GM15510 (cell line): ENCODE results near the gene ROR2.

Source experiments
- POLR2A ChIP-seq: IDR thresholded peaks from 3 replicates; pipeline ENCODE4 v1.6.1; 2011; ENCODE audit warnings: borderline replicate concordance; ENCODE audit not compliant: insufficient read length; ENCODE audit errors: extremely low read depth

The ROR2 gene

DNA sequence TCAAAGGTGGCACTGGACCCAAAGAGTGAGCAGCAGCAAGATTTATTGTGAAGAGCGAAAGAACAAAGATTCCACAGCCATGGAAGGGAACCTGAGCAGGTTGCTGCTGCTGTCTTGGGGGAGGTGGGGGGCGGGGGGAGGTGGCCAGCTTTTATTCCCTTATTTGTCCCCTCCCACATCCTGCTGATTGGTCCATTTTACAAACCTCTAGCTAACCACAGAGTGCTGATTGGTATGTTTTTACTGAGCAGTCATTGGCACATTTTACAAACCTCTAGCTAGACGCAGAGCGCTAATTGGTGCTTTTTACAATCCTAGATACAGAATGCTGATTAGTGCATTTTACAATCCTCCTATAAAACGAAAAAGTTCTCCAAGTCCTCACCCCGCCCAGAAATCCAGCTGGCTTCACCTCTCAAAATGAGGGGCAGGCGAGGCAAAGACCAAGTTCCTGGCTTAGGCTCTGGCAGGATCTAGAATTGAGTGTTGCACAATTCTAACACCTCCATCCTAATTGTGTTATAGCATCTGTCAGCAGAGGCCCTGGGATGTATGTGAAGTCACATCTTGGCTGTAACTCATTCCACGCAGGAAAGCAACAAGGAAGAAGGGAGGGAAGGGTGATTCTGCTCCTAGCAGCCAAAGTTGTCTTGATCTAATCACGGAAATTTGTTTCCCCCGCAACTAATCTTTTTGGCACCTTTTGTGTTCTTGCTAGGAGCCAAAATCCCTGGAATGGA is 34.3 kb downstream of the ROR2 start:
- no peak for TF ChIP-seq POLR2A

DNA sequence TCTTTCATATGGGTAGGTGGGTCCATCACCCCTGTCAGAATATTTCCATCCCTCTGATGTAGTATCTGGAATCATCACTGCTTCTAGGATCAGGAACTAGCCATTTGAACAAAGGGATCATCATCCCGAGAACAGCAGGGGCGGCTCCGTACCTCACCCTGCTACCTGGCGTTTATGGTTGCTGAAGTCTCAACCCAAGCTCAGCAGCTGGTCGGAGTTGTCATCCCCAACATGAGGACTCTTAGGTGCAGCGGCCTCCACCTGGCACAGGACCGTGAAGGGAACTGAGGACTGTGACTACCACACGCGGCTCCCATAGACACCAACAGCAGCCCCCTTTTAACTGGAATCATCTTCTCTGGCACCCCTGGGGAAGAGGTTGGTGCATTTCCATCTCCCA is 35.1 kb downstream of the ROR2 start:
- TF ChIP-seq POLR2A = no peak

DNA sequence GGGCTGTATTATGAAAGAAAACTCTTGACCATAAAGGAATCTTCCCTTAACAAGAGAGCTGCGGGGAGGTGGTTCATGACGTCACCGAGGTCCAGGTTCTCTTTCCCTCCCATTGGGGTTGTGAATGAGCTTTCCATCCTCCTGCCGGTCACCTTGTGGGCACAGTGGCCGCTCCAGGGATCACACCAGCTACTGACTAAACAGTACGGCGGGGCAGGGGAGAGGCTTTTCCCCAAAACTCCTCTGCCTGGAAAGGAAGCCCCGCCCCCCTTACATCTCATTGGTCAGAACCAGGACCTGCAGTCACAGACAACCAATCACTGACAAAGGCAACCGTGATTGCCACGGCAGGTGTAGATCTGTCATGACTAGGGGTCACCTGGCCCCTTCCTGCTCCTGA is 35.6 kb downstream of the ROR2 start:
- no peak for TF ChIP-seq POLR2A

DNA sequence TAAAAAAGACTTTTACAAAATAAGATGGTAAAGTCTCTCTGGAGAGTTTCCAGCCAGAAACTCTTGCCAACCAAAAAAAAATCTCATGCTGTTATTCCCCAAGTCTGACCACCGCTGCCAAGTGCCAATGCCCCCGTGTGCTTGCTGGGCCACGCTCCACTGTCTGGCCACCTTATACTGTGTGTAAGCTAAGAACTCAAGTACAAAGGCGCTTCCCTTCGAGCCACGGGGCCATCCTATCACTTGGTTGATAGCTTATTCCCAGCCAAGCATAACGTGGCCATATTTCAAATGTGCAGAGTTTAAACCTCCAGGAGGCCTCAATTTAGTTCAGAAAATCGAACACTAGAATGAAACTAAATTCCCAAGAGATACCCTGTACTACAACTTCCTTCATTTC is 36.0 kb downstream of the ROR2 start:
- no peak for TF ChIP-seq POLR2A

DNA sequence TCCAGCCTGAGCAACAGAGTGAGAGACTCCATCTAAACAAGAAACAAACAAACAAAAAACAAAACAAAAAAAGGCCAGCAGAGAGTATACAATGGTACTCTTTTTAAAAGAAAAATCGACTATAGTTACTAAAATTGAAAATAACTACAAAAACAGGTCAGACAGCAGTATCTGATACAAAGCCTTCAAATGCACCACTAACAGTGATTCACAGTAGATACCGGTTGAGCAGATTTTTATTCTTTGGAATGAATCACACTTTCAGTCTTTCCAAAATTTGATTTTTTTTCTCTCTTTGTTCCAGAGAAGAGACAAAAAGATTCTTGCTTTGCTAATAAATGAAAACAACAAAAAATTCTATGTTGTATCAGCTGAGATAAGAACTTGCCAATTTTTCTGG is 36.9 kb downstream of the ROR2 start:
- TF ChIP-seq POLR2A = no peak

DNA sequence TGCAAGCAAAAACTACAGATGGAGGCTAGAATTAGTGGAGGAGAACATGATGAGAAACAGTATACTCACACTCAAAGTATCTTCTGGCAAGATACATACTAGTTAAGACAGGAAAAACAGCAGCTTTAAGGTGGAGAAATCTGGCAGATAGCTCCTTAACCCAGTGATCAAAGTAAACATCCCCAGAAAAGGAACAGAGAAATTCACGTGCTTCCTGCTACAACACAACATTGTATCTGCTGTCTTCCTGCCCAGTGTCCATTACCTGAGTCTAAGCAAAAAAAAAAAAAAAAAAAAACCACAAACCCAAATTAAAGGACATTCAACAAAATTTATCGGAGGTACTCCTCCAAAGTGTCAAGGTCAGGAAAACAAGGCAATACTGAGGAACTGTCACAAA is 38.4 kb downstream of the ROR2 start:
- no peak for TF ChIP-seq POLR2A

DNA sequence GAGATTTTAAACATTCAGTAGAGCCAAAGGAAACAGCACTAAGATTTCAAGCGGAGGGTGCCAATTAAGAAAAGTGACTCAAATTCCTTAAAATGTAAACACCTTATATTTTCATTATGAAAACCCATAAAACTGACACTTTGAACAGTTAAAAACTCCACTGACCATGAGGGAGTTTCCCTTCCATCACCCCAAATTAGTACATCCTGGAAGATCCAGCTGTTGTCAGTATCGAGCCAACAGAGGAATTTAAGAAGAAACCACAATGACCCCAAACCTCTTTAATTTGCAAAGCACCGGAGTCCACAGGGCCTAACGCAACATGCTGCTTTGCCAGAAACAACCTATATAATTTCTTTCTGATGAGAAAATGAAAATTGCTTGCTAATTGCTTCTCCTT is 41.3 kb downstream of the ROR2 start:
- TF ChIP-seq POLR2A = no peak

DNA sequence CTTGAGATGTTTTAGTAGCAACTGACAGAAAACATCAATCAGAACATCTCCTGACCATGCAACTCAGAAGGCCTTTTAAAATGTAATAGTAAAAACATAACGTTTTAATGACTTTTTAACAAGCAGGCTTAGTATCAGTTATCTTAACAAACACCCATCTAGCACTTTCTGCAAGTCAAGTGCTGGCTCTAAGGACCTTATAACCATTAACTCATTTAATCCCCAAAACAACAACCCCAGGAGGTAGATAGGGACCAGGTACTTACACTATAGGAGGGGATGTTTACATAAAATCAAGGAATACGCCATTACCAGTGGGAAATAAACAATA is 41.8 kb downstream of the ROR2 start:
- TF ChIP-seq POLR2A = no peak

DNA sequence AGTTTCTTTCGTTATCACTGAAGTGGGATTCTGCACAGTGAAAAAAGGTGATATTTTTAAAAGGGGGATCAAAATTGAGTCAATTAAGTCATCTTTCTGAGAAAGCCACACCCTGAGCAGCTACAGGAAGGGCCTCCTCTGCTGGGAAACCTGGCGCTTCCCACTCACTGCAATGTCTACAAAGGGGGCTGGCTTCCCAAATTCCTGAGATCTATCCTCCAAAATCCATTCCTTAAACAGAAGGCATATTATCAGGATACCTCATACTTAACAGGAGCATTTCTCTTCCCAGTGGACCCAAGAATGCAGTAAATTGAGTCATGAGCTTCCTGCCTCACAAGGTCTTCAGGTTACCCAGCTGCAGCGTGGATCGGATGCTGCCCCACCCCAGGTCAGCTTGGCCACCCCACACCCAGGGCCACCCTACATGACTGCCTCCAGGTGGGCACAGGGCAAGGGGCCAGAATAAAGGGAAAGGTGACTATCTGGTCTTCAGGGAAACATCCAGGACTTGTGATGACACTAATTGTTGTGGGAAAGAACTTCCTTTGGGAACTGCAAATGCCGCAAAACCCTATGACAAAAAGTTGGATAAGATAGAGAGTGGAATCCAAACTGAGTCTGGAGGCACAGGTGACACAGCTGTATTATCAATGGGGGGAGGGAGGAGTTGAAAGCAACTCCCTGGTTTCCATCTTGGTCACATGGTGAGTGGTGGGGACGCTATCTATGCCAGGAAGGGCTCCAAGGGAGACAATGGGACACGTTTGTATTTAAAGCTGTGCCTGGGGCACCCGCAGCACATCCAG is 42.3 kb downstream of the ROR2 start:
- no peak for TF ChIP-seq POLR2A

DNA sequence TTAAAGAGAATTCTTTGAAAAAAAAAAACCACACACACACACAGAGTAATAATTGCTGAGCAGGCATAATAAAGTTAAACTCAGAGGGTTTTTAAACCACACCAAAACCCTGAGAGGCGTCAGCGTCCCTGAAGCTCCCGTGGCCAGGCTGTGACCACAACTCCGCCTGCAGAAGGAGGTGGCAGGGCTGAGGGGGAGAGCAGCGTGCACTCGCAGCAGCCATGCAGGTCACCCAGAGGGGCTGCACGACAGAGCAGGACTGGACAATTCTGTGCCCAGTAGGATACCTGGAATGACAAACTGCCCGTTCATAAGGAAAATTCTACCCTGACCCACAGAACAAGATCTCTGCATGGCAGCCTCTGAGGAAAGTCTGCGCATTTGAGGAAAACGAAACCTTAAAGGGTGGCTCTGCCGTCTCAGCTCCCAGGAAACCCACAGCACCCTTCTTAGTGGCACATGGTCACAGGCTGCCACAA is 44.0 kb downstream of the ROR2 start:
- TF ChIP-seq POLR2A = no peak

DNA sequence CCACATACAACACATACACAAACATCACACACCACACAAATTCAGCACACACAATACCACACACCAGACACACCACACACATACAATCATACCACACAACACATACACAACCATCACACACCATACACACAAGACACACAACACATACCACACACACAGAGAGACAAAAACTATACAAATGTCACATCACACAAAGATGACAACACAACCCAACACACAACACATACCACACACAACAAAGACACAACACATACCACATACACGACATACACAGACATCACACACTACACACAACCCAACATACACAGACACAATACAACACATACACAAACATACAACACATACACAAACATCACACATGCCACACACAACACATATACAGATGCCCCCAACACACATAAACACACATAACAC is 44.8 kb downstream of the ROR2 start:
- TF ChIP-seq POLR2A = no peak

DNA sequence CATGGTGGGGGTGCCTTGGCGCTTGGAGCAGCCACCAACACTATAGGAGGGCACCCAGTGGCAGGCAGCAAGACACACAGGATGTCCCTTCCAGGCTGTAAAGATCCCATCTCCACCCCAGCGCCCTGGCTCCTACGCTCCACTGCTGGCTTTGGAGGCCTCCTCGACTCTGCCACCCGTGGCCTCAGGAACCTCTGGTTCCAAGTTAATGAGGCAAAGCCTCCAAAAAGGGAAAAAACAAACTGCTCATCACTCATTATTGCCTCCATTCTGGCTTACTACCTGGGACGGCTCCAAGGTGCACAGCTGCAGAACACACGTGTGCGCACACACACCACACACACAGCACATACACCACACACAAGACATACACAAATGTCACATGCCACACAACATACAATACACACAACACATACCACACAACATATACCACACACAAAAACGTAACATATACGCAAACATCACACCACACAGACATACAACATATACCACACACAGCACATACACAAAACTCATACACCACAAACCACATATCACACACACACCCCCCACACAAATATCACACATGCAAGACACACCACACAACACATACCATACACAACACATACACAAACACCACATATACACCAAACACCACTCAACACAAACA is 45.3 kb downstream of the ROR2 start:
- TF ChIP-seq POLR2A = no peak

DNA sequence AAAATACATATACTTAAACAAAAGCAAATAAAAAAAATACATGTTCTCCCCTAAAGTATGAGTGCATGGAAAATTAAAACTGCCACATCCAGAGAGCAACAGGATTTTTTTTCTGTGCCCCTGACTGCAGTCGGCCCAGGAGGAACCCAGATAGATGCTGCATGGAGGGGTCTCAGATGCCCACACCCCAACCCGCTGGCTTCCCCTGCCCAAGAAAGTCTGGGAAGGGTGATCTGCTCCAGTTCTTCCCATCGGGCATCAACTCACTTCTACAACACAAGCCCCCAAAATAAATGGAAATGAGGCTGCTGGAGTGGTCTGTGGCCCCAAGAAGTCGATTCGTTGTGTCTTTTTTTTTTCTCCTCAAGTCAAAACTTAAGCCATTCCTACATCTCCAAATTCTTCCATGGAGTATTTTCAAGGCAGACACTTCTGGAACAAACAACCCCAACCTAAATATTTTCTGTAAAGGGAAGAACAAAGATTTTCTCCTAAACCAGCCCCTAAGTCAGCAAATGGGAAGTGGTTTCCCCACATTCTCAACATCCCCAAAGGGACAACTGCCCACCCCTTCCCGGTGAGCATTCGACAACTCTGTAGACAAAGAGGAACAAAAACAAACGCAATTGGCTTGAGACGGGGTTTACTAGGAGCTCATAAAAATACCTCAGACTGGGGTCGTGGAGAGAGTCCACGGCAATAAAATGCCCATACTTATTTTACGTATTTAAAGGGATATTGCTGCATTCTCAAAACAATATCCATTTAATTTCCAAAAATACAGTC is 46.7 kb downstream of the ROR2 start:
- TF ChIP-seq POLR2A = no peak

DNA sequence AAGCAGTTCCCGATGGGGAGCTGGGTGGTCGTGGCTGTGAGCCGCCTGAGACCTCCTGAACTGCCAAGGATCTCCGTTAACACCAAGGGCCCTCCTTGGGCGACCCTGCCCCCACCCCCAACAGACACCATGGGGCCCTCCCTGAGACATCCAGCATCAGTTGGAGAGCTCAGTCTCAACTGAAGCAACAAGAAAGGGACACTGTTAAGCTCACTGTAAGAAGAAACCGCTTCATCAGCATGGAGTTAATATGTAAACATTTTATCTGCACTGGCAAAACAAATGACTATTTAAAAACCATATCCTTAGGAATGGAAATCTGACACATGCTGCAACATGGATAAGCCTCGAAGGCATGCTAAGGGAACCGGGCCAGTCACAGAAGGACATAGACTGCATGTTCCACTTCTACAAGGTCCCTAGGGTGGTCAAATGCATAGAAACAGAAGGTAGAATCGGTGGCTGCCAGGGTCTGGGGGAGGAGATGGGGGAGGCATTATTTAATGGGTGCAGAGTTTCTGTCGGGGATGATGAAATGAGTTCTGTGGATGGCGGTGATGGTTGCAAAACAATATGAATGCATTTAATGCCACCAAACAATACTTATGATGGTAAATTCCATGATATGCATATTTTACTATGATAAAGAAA is 47.4 kb downstream of the ROR2 start:
- no peak for TF ChIP-seq POLR2A
